HepG2 (cell line): ENCODE measurements around the gene CACNA1C.

Experiments used
- GABPA ChIP-seq, 2 experiments: IDR thresholded peaks; 2 replicates each; pipeline ENCODE4 v1.6.1; 2011 to 2016; ENCODE audit warnings: low read depth in 2 of 2, low read length in 1 of 2, missing biosample characterization in 1 of 2, missing genetic modification characterization in 1 of 2
- HNRNPUL1 ChIP-seq: fragments of 200-400 bp; formaldehyde crosslinking; IDR thresholded peaks from 2 replicates; pipeline ENCODE4 v1.6.1; 2017; ENCODE audit warnings: low read depth, mild to moderate bottlenecking, low read length, moderate library complexity
- JUND ChIP-seq: sonication (generic); formaldehyde crosslinking; IDR thresholded peaks from 2 replicates; pipeline ENCODE4 v1.8.0; 2022; ENCODE audit warnings: mild to moderate bottlenecking, missing genetic modification reagents
- POLR2A ChIP-seq, 2 experiments: IDR thresholded peaks; 2 replicates each; pipeline ENCODE4 v1.6.1; 2011; ENCODE audit warnings: low read depth in 2 of 2, low read length in 2 of 2, mild to moderate bottlenecking in 1 of 2, moderate library complexity in 1 of 2; ENCODE audit not compliant: insufficient read depth in 1 of 2
- POLR2AphosphoS5 ChIP-seq: IDR thresholded peaks from 2 replicates; pipeline ENCODE4 v1.6.1; 2012; ENCODE audit warnings: low read depth, low read length
- TCF7 ChIP-seq: sonication (generic); IDR thresholded peaks from 2 replicates; pipeline ENCODE4 v1.6.1; 2016; ENCODE audit warnings: antibody characterized with exemption, low read depth
- ZBTB40 ChIP-seq, 2 experiments: fragments of 450-650 bp in 1 of 2; sonication (generic) in 1 of 2; formaldehyde crosslinking in 1 of 2; IDR thresholded peaks; 2 replicates each; pipeline versions ENCODE4 v1.6.1 to v1.8.0; 2016 to 2022; ENCODE audit warnings: antibody characterized with exemption in 1 of 2, mild to moderate bottlenecking in 1 of 2, missing genetic modification reagents in 1 of 2
- ZNF253 ChIP-seq: sonication (generic); formaldehyde crosslinking; IDR thresholded peaks from 2 replicates; pipeline ENCODE4 v1.8.0; 2022; ENCODE audit warnings: mild to moderate bottlenecking, missing genetic modification reagents, borderline replicate concordance
- ZNF609 ChIP-seq: sonication (generic); formaldehyde crosslinking; IDR thresholded peaks from 2 replicates; pipeline ENCODE4 v1.4.0; 2020; ENCODE audit warnings: mild to moderate bottlenecking, missing genetic modification reagents, borderline replicate concordance
- ZNF777 ChIP-seq: sonication (generic); formaldehyde crosslinking; IDR thresholded peaks from 2 replicates; pipeline ENCODE4 v1.4.0; 2020; ENCODE audit warnings: missing genetic modification reagents
- TF ChIP-seq, protein P1 (sequence below): sonication (generic); formaldehyde crosslinking; IDR thresholded peaks from 2 replicates; pipeline ENCODE4 v1.5.0; 2020; ENCODE audit warnings: mild to moderate bottlenecking, missing genetic modification reagents, moderate library complexity
- TF ChIP-seq, protein P2 (sequence below): sonication (generic); formaldehyde crosslinking; IDR thresholded peaks from 2 replicates; pipeline ENCODE4 v1.8.1; 2023; ENCODE audit warnings: mild to moderate bottlenecking, missing genetic modification reagents
- TF ChIP-seq, protein P3 (sequence below): sonication (generic); formaldehyde crosslinking; IDR thresholded peaks from 2 replicates; pipeline ENCODE4 v1.4.0; 2020; ENCODE audit warnings: mild to moderate bottlenecking, missing genetic modification reagents, borderline replicate concordance

DNA sequence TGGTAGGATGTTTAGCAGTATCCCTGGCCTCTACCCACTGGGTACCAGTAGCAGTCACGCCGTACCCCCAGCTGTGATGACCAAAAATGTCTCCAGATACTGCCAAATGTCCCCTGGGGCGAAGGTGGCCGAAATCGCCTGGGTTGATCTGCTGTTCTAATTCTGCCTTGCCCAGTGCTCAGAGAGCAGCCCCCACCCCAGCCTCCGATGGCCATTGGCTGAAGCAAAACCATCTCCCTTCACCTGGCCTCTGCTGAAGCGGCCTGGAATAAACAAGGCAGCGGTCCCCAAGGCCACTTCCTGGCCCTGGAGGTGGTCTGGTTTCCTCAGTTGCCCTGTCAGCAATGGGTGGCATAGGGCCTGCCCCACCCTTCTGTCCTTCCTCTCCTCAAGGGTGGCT lies 298.4 kb downstream of the CACNA1C start:
- TF ChIP-seq POLR2A (IDR thresholded peaks at IDR 0.05; ENCODE audit: insufficient read depth in 1 of 2, low read depth in 2 of 2, low read length in 2 of 2) (no peak), ZBTB40 (IDR thresholded peaks at IDR 0.05) (no peak), ZBTB40 (CRISPR knock-in tag; IDR thresholded peaks at IDR 0.05) (no peak), HNRNPUL1 (no peak), ZNF777 (CRISPR knock-in tag) (no peak), TCF7 (no peak), POLR2AphosphoS5 (no peak), JUND (no peak), ZNF609 (CRISPR knock-in tag) (no peak), GABPA (IDR thresholded peaks at IDR 0.05; ENCODE audit: low read depth, low read length) (no peak), GABPA (CRISPR knock-in tag; IDR thresholded peaks at IDR 0.05; ENCODE audit: low read depth) (no peak), ZNF253 (CRISPR knock-in tag) (no peak)
- TF ChIP-seq, protein P1, sequence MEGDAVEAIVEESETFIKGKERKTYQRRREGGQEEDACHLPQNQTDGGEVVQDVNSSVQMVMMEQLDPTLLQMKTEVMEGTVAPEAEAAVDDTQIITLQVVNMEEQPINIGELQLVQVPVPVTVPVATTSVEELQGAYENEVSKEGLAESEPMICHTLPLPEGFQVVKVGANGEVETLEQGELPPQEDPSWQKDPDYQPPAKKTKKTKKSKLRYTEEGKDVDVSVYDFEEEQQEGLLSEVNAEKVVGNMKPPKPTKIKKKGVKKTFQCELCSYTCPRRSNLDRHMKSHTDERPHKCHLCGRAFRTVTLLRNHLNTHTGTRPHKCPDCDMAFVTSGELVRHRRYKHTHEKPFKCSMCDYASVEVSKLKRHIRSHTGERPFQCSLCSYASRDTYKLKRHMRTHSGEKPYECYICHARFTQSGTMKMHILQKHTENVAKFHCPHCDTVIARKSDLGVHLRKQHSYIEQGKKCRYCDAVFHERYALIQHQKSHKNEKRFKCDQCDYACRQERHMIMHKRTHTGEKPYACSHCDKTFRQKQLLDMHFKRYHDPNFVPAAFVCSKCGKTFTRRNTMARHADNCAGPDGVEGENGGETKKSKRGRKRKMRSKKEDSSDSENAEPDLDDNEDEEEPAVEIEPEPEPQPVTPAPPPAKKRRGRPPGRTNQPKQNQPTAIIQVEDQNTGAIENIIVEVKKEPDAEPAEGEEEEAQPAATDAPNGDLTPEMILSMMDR (CRISPR knock-in tag), result no peak
- TF ChIP-seq, protein P2, sequence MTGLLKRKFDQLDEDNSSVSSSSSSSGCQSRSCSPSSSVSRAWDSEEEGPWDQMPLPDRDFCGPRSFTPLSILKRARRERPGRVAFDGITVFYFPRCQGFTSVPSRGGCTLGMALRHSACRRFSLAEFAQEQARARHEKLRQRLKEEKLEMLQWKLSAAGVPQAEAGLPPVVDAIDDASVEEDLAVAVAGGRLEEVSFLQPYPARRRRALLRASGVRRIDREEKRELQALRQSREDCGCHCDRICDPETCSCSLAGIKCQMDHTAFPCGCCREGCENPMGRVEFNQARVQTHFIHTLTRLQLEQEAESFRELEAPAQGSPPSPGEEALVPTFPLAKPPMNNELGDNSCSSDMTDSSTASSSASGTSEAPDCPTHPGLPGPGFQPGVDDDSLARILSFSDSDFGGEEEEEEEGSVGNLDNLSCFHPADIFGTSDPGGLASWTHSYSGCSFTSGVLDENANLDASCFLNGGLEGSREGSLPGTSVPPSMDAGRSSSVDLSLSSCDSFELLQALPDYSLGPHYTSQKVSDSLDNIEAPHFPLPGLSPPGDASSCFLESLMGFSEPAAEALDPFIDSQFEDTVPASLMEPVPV, result no peak
- TF ChIP-seq, protein P3, sequence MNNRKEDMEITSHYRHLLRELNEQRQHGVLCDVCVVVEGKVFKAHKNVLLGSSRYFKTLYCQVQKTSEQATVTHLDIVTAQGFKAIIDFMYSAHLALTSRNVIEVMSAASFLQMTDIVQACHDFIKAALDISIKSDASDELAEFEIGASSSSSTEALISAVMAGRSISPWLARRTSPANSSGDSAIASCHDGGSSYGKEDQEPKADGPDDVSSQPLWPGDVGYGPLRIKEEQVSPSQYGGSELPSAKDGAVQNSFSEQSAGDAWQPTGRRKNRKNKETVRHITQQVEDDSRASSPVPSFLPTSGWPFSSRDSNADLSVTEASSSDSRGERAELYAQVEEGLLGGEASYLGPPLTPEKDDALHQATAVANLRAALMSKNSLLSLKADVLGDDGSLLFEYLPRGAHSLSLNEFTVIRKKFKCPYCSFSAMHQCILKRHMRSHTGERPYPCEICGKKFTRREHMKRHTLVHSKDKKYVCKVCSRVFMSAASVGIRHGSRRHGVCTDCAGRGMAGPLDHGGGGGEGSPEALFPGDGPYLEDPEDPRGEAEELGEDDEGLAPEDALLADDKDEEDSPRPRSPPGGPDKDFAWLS (CRISPR knock-in tag), result no peak
